GM19043 (cell line): ENCODE results near the gene SUB1.
"Not testable (repeated sequence)": the region's sequence is repeated elsewhere in the genome, so short reads cannot be mapped to it uniquely, and the experiment has no call there.

ENCODE experiments used
- ATAC-seq: cut with Tn5 transposase; IDR thresholded peaks from one replicate; pipeline ENCODE4 v1.9.1; 2021; ENCODE audit warnings: low read depth; ENCODE audit not compliant: unreplicated experiment

The SUB1 gene

GRCh38 chr5:32598260-32598937, 13.0 kb downstream of the SUB1 start:
- no peak for ATAC-seq

- ATAC-seq, result no peak
These were observed 13.7 kb downstream of the SUB1 start for GRCh38 chr5:32598997-32599549.

DNA sequence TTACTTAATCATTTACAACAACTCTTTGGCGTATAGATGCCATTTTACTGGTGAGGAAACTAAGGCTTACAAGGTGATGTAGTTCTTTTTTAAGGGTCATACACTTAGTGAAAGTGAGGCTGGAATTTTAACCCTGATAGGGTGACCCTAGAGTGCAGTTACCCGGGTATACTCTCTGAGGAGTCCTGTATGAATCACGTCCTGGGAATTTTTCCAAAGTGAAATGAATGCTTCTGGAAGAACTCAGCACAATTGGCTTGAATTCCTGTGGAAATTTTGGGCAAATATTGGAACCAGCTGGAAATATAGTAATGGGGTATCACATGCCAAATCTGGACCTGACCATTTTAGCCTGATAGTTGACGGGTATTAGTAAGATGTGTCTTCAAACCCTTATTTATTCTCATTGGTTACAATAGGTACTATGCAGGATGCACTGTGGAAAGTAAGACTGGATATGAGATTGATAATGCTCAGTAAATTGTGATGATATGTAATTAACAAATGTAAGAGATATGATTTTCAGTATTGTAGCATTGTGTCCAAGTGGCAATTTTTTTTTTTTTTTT, 14.8 kb downstream of the SUB1 start:
- no peak for ATAC-seq

- no peak for ATAC-seq
These were observed 16.4 kb downstream of the SUB1 start for GRCh38 chr5:32601623-32602295.

GRCh38 chr5:32602906-32603305, 17.5 kb downstream of the SUB1 start:
- no peak for ATAC-seq

GRCh38 chr5:32604800-32605765, 19.7 kb downstream of the SUB1 start:
- no peak for ATAC-seq

DNA sequence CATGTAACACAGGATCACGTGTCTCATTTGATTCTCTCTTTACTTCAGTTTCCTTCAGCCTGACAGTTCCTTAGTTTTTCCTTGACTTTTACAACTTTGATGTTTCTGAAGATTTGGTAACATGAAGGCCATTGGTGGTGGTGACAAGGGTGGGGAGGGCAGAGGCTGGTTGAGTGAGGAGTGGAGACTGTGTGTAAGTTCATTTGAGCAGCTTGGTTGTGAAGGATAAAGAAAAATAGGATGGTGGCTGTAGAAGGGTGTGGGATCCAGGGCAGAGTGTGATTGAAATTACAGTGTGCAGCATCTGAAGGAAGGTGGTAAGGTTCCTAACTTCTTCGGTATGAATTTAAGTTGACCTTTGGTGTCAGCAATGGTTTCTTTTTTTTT, 20.4 kb downstream of the SUB1 start:
- no peak for ATAC-seq

DNA sequence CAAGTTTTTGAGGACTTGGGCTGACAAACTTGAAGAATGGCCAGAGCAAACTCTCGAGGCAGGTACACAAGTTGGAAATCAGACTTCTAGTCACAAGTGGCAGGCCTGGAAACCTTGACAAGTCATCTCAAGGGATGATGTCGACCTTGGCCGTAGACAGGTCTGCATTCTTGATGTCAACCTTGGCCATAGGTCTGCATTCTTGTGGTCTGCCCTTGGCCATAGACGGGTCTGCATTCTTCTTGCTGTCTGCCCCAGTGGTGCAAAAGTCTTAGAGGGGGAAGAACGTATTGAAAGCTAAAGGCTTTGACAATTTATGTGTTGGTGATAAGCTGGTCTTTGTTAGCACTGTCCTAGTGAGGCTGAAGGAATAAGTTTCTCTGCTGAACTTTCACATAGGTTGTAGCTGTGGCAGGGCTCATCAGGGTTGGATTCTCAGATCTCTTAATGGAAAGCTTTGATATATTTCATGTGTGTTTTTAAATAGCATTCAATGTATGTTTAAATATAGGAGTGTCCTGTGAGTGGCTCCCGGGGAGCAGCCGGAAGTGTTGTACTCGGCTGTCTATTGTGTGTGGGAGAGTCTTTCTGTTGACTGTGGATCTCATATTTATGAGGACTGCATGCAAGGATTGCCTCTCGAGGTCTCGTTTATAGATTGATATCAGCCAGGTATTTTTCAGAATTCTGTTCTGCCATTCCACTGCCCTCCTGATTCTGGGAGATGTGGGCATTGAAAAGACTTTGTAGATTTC, 27.0 kb downstream of the SUB1 start:
- ATAC-seq, result no peak

DNA sequence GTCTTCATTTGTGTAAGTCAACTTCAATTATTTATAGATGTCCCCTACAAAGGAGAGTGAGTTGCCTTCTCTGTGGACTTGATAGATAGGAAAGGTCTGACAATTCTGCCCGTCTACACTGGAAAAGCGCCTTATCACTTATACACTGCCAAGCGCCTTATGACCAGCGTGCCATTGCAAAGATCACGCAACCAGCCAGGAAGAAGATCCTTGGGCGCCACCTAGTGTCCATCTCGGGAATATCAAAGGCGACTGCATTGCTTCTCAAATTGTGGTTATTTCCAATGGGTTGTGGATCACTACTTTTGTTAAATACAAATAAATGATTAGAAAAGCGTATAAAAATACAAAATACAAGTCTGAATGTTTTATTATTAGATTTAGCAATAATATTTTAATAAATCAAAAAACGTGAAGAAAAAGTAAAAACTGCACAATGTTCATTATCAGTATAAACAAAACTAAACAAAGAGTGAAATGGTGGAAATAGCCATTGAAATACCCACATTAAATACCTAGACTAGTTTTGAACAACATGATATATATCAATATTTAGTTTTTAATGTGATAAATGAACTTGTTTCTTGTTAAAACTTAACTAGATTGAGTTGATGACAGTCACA, 27.8 kb downstream of the SUB1 start:
- ATAC-seq, result no peak

DNA sequence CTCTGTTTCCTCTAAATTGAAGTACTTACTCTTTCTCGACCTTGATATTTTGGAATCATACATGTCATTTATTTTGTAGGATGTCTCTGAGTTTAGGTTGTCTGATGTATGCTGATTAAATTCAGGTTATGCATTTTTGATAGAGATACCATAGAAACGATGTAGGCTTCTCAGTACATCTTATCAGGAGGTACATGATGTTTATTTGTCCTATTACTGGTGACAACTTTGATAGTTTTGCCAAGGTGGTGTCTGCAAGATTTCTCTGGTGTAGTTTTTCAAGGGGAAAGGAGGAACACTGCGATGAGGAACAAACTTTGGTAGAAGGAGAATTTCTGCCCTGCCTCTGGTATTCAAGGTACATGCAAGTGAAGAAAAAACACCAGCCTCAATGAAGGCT, 29.9 kb downstream of the SUB1 start:
- no peak for ATAC-seq

GRCh38 chr5:32618962-32619361, 33.6 kb downstream of the SUB1 start:
- ATAC-seq, result no peak

DNA sequence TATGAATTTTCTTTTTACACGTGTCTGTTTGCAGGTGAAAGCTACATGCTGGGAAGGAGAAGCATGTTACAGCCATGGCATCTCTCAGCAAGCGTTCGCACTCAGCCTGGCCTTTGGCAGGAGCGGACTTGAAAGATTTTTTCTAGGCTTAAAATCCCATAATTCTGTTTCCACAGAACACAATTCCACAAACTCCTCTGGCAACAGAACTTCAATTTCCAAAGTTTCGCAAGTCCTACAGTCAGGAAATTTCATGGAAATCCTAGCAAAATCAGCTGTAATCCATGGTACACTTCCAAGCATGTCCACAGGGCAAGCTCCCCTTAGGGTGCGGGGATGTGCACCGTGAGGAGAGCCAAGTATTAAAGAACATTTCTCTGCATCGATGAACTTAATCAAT, 35.9 kb downstream of the SUB1 start:
- no peak for ATAC-seq

DNA sequence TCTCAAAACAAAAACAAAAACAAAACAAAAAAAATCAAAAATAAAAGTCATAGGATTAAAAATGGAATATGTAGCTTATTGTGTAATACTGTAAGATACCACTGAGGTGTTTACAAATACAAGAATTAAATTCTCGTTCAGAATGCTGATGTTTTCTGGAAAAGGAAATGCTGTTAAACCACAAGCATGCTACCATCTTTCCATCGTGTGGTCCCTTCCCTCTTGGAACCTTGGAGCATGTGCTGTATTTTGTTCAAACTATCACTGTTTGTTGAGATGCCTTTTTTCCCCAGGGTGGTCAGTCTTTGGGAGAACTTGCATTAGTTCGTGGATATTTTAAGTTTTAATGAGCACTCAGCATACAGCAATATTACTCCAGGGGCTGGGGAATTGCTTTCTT, 39.7 kb downstream of the SUB1 start:
- no peak for ATAC-seq

GRCh38 chr5:32625547-32625946, 40.2 kb downstream of the SUB1 start:
- ATAC-seq, result no peak

DNA sequence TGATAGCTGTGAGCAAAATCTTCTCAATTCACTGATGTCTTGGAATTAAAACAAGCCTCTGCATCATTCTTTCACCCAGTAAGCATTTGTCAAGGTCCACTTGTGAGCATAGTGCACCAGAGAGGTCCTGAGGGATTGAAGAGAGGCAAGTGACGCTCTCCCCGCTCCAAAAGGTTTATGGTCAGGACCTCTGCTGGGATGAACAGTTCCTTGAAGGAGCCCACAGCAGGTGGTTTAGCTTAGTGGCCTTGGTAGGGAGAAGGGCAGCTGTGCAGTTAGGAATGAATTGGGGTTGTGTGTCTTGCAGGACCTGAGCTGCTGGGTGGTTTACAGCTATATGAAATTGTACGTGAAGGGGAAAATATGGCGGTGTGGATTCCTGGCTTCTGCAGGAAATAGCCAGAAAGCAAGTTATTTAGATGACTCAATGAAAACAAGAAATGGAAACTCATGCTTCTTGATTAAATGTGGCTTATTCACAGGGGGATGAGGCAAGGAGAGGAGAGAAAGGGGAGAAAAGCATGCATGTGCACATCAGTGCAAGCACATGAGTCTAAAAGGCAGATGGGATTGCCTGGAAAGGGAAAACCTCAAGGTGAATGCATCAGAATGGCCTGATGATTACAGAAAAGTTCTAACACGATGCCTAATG, 42.0 kb downstream of the SUB1 start:
- no peak for ATAC-seq

GRCh38 chr5:32628049-32628844, 42.9 kb downstream of the SUB1 start:
- ATAC-seq, result no peak

GRCh38 chr5:32630867-32631491, 45.6 kb downstream of the SUB1 start:
- ATAC-seq, result no peak

DNA sequence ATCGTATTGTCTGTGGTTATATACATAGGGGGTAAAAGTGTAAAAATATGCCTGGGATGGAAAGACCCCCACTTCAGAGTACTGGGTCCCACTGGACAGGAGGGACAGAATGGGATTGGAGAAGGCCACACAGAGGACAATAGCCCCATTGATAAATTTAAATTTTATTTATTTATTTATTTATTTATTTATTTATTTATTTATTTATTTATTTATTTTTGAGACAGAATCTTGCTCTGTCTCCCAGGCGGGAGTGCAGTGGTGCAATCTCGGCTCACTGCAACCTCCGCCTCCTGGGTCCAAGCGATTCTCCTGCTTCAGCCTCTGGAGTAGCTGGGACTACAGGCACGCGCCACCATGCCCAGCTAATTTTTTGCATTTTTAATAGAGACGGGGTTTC, 47.7 kb downstream of the SUB1 start:
- not testable (repeated sequence) for ATAC-seq
